Measurements from ENCODE around the gene COPS2. TPM values are rescaled to one million over a fixed set of nuclear protein-coding genes. Genes with fewer than 3 reads are reported as not detected.
"Not testable (repeated sequence)": the region's sequence is repeated elsewhere in the genome, so short reads cannot be mapped to it uniquely, and the experiment has no call there.

Gene COPS2
- total RNA-seq, 4 donors from 2014 or later: 48.8 to 76.1 (median 52.6) TPM

GRCh38 chr15:49189631-49190030 lies 34.2 kb upstream of the COPS2 start:
- intact Hi-C loops (cut with DNase I; ENCODE audit: low total_unique reads): no loop called here
- WGBS, 2 donors: 91 to 96% methylated on average over 2 of the region's 2 CpGs

GRCh38 chr15:49188933-49189332 lies 33.5 kb upstream of the COPS2 start:
- TF ChIP-seq POLR2A (IDR thresholded peaks at IDR 0.05) (no peak), CTCF (IDR thresholded peaks at IDR 0.05) (no peak)
- no peak overlapping the region for H3K4me3 ChIP-seq (ENCODE audit: low read depth, poor library complexity, severe bottlenecking)
- DNase-seq (ENCODE audit: low spot score in 2 of 2): no peak
- WGBS, 2 donors: 95% methylated on average over 2 of the region's 2 CpGs
- intact Hi-C loops (cut with DNase I; ENCODE audit: low total_unique reads): no loop called here

More at GRCh38 chr15:49189631-49190030, 34.2 kb upstream of the COPS2 start:
- TF ChIP-seq POLR2A (IDR thresholded peaks at IDR 0.05) (no peak), CTCF (IDR thresholded peaks at IDR 0.05) (no peak)
- no peak overlapping the region for H3K4me3 ChIP-seq (ENCODE audit: low read depth, poor library complexity, severe bottlenecking)
- DNase-seq (ENCODE audit: low spot score in 2 of 2): no peak

- WGBS, 2 donors: 88 to 90% methylated on average over 2 of the region's 2 CpGs
- intact Hi-C loops (cut with DNase I; ENCODE audit: low total_unique reads): no loop called here
- TF ChIP-seq POLR2A (IDR thresholded peaks at IDR 0.05) (no peak), CTCF (IDR thresholded peaks at IDR 0.05) (no peak)
- H3K4me3 ChIP-seq (ENCODE audit: low read depth, poor library complexity, severe bottlenecking): no peak overlapping the region
- DNase-seq (ENCODE audit: low spot score in 2 of 2): no peak
Measured at GRCh38 chr15:49187549-49188245, 32.3 kb upstream of the COPS2 start.

GRCh38 chr15:49185473-49185872 lies 30.1 kb upstream of the COPS2 start:
- no peak for DNase-seq (ENCODE audit: low spot score in 2 of 2)
- 89% methylated on average over 1 of the region's 1 CpG for WGBS, 2 donors
- H3K4me3 ChIP-seq (ENCODE audit: low read depth, poor library complexity, severe bottlenecking): no peak overlapping the region
- intact Hi-C loops (cut with DNase I; ENCODE audit: low total_unique reads): no loop called here
- TF ChIP-seq POLR2A (IDR thresholded peaks at IDR 0.05): no peak
- no peak for TF ChIP-seq CTCF (IDR thresholded peaks at IDR 0.05)

GRCh38 chr15:49183741-49184140 lies 28.3 kb upstream of the COPS2 start:
- DNase-seq (ENCODE audit: low spot score in 2 of 2); intact Hi-C loops (cut with DNase I; ENCODE audit: low total_unique reads); H3K4me3 ChIP-seq (ENCODE audit: low read depth, poor library complexity, severe bottlenecking): not testable (repeated sequence)
- WGBS, 2 donors: 82 to 89% methylated on average over 3 of the region's 3 CpGs

GRCh38 chr15:49182128-49182527 lies 26.7 kb upstream of the COPS2 start:
- DNase-seq (ENCODE audit: low spot score in 2 of 2): no peak
- no peak for TF ChIP-seq CTCF (IDR thresholded peaks at IDR 0.05)
- intact Hi-C loops (cut with DNase I; ENCODE audit: low total_unique reads): no loop called here
- 96 to 97% methylated on average over 4 of the region's 4 CpGs for WGBS, 2 donors
- H3K4me3 ChIP-seq (ENCODE audit: low read depth, poor library complexity, severe bottlenecking): no peak overlapping the region
